CD14-positive monocyte (primary cell): ENCODE measurements around the gene ARVCF. TPM values are rescaled to one million over a fixed set of nuclear protein-coding genes. Genes with fewer than 3 reads are reported as not detected.

Experiments
- DNase-seq, 3 donors: peaks; one replicate each; pipeline ENCODE4 v3.0.0-alpha.2; 2011 to 2022
- H2AFZ ChIP-seq: 2 replicates; pipeline ENCODE4 v1.6.0; 2012; ENCODE audit warnings: mild to moderate bottlenecking, low read depth, low read length, inconsistent platforms; ENCODE audit not compliant: insufficient read depth, poor library complexity, severe bottlenecking
- H3K27ac ChIP-seq, 2 donors: 1 replicate in 1 of 2; 2 replicates in 1 of 2; pipeline ENCODE4 v1.5.1; 2012 to 2013; ENCODE audit warnings: low read length in 2 of 2, control low read depth in 1 of 2, inconsistent platforms in 1 of 2, low read depth in 1 of 2, mild to moderate bottlenecking in 1 of 2
- H3K27me3 ChIP-seq, 2 donors: one replicate each; pipeline versions ENCODE4 v1.6.0 to v1.6.1; 2011 to 2013; ENCODE audit warnings: low read length in 2 of 2; ENCODE audit not compliant: control insufficient read depth in 2 of 2, insufficient read depth in 2 of 2
- H3K36me3 ChIP-seq, 2 donors: replicated peaks in 1 of 2; 1 replicate in 1 of 2; 2 replicates in 1 of 2; pipeline versions ENCODE4 v1.5.1 to v1.6.1; 2012 to 2013; ENCODE audit warnings: low read length in 2 of 2, control low read depth in 1 of 2, inconsistent platforms in 1 of 2, mild to moderate bottlenecking in 1 of 2; ENCODE audit not compliant: insufficient read depth in 2 of 2, control insufficient read depth in 1 of 2
- H3K4me1 ChIP-seq, 2 donors: 1 replicate in 1 of 2; 2 replicates in 1 of 2; pipeline versions ENCODE4 v1.5.1 to v1.6.1; 2012 to 2013; ENCODE audit warnings: low read length in 2 of 2, control low read depth in 1 of 2, inconsistent platforms in 1 of 2, mild to moderate bottlenecking in 1 of 2, moderate library complexity in 1 of 2; ENCODE audit not compliant: insufficient read depth in 2 of 2, control insufficient read depth in 1 of 2
- H3K4me2 ChIP-seq: replicated peaks from 2 replicates; pipeline ENCODE3; 2012; ENCODE audit warnings: low read length, moderate library complexity, mild to moderate bottlenecking; ENCODE audit not compliant: poor library complexity, severe bottlenecking; ENCODE audit errors: extremely low read depth
- H3K4me3 ChIP-seq, 3 experiments: fragments of 200-600 bp in 1 of 3; sonication (generic) in 1 of 3; replicated peaks in 1 of 3; 1 replicate in 2 of 3; 2 replicates in 1 of 3; pipeline ENCODE4 v1.5.1; 2011 to 2013; ENCODE audit warnings: low read length in 3 of 3, mild to moderate bottlenecking in 3 of 3, control low read depth in 2 of 3, low read depth in 2 of 3, inconsistent platforms in 1 of 3, moderate library complexity in 1 of 3
- H3K79me2 ChIP-seq: 2 replicates; pipeline ENCODE4 v1.6.0; 2012; ENCODE audit warnings: mild to moderate bottlenecking, control low read depth, inconsistent platforms, low read length, moderate library complexity; ENCODE audit not compliant: insufficient read depth
- H3K9ac ChIP-seq: 2 replicates; pipeline ENCODE4 v1.6.0; 2017; ENCODE audit warnings: low read length, mild to moderate bottlenecking; ENCODE audit not compliant: insufficient read depth, poor library complexity, severe bottlenecking
- H3K9me3 ChIP-seq, 2 donors: replicated peaks in 1 of 2; 1 replicate in 1 of 2; 2 replicates in 1 of 2; pipeline versions ENCODE4 v1.5.1 to v1.6.1; 2012 to 2013; ENCODE audit warnings: low read length in 2 of 2, control low read depth in 1 of 2; ENCODE audit not compliant: control insufficient read depth in 1 of 2, insufficient read depth in 1 of 2
- H4K20me1 ChIP-seq: 2 replicates; pipeline ENCODE4 v1.6.0; 2012; ENCODE audit warnings: mild to moderate bottlenecking, low read length, control low read depth, moderate library complexity; ENCODE audit not compliant: insufficient read depth
- H3K27ac Mint-ChIP-seq, 7 donors: one replicate each; pipeline ENCODE4 v1.8.0; 2020; ENCODE audit warnings: mild to moderate bottlenecking in 7 of 7, mixed read lengths in 7 of 7, moderate library complexity in 6 of 7, inconsistent platforms in 2 of 7
- H3K27me3 Mint-ChIP-seq, 3 donors: one replicate each; pipeline ENCODE4 v1.8.0; 2021 to 2022; ENCODE audit warnings: low read depth in 3 of 3, mild to moderate bottlenecking in 3 of 3, mixed read lengths in 3 of 3, moderate library complexity in 3 of 3, inconsistent platforms in 1 of 3
- H3K36me3 Mint-ChIP-seq, 2 donors: one replicate each; pipeline ENCODE4 v1.8.0; 2020; ENCODE audit warnings: mixed read lengths in 2 of 2, inconsistent platforms in 1 of 2, mild to moderate bottlenecking in 1 of 2
- H3K4me1 Mint-ChIP-seq: one replicate; pipeline ENCODE4 v1.8.0; 2020; ENCODE audit warnings: mild to moderate bottlenecking, mixed read lengths
- H3K4me3 Mint-ChIP-seq, 2 donors: one replicate each; pipeline ENCODE4 v1.8.0; 2020; ENCODE audit warnings: mild to moderate bottlenecking in 2 of 2, mixed read lengths in 2 of 2, moderate library complexity in 1 of 2
- H3K9me3 Mint-ChIP-seq, 7 donors: one replicate each; pipeline ENCODE4 v1.8.0; 2020 to 2022; ENCODE audit warnings: mixed read lengths in 7 of 7, mild to moderate bottlenecking in 6 of 7, moderate library complexity in 6 of 7, inconsistent platforms in 2 of 7
- WGBS: methylation state at CpG from one replicate; pipeline ENCODE4 v1.1.5; 2013; ENCODE audit warnings: missing lambda C conversion rate; ENCODE audit not compliant: insufficient coverage; 5-methylcytosine and 5-hydroxymethylcytosine counted together
- intact Hi-C, 2 donors: fragments of 100-400 bp; cut with micrococcal nuclease; formaldehyde crosslinking; loops; one replicate each; pipeline versions ENCODE4 v1.15.0 to v1.15.1; 2023
- polyA plus RNA-seq, 3 donors: library from polyadenylated mRNA; depleted of rRNA in 1 of 3; unstranded in 2 of 3; stranded (reverse) in 1 of 3; fragments of 300-500 nt in 2 of 3; fragments of >200 nt in 1 of 3; fragmentation: Illumina TruSeq in 2 of 3; gene quantifications; 1 replicate in 2 of 3; 2 replicates in 1 of 3; pipeline ENCODE4 v1.2.3, GENCODE V29; 2012 to 2021
- TF ChIP-seq, protein P1 (sequence below): fragments of 200-600 bp; IDR thresholded peaks from one replicate; pipeline ENCODE4 v1.8.0; 2022; ENCODE audit warnings: antibody characterized with exemption, mild to moderate bottlenecking

The ARVCF gene
- polyA plus RNA-seq, 3 donors: 0.31 to 2.6 (median 0.44) TPM

DNA sequence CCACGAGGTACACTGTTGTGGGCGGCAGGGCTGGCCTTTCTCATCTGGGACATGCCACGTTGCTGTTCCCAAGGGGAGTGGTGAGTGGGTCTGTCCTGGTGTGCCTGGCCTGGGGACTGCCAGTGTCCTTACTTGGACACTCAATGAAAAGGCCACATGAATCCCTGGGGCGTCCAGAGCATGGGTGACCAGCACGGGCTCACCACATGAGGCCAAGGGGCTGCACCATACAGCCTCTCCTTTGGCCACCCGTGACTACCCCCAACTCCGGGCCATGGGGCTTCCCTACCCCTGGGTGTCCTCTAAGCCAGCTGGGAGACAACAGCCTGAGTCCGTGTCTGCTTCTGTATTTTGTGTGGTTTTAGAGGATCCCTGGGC, 54.8 kb downstream of the ARVCF start:
- peaks cover 72% of the 10 kb centered on the region for H4K20me1 ChIP-seq
- 92% methylated on average over 6 of the region's 8 CpGs for WGBS
- H3K27me3 ChIP-seq: no peaks in the 10 kb centered on the region
- peak overlapping the region in 2 of 7 donors; percentile 25 for H3K27ac Mint-ChIP-seq
- H3K9me3 ChIP-seq: no peaks in the 10 kb centered on the region
- peaks cover 11% of the 10 kb centered on the region for H3K4me1 Mint-ChIP-seq
- TF ChIP-seq, protein P1, sequence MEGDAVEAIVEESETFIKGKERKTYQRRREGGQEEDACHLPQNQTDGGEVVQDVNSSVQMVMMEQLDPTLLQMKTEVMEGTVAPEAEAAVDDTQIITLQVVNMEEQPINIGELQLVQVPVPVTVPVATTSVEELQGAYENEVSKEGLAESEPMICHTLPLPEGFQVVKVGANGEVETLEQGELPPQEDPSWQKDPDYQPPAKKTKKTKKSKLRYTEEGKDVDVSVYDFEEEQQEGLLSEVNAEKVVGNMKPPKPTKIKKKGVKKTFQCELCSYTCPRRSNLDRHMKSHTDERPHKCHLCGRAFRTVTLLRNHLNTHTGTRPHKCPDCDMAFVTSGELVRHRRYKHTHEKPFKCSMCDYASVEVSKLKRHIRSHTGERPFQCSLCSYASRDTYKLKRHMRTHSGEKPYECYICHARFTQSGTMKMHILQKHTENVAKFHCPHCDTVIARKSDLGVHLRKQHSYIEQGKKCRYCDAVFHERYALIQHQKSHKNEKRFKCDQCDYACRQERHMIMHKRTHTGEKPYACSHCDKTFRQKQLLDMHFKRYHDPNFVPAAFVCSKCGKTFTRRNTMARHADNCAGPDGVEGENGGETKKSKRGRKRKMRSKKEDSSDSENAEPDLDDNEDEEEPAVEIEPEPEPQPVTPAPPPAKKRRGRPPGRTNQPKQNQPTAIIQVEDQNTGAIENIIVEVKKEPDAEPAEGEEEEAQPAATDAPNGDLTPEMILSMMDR: no peak
- peaks cover 0 to 3% (median 3%) of the 10 kb centered on the region in 3 donors for H3K27me3 Mint-ChIP-seq
- no peaks in the 10 kb centered on the region for H3K4me1 ChIP-seq
- no peak for DNase-seq
- H3K4me3 ChIP-seq: no peak overlapping the region
- no peak overlapping the region for H3K4me3 Mint-ChIP-seq
- no peak overlapping the region for H3K9ac ChIP-seq
- no peaks in the 10 kb centered on the region for H3K9me3 Mint-ChIP-seq
- no peak overlapping the region for H3K4me2 ChIP-seq
- intact Hi-C loops: no loop called here
- peaks cover 9% of the 10 kb centered on the region for H3K79me2 ChIP-seq
- H2AFZ ChIP-seq: no peak overlapping the region
- H3K36me3 Mint-ChIP-seq: peaks cover 31 to 66% of the 10 kb centered on the region in 2 donors
- peaks cover 36 to 57% of the 10 kb centered on the region in 2 donors for H3K36me3 ChIP-seq
- H3K27ac ChIP-seq: no peak overlapping the region

DNA sequence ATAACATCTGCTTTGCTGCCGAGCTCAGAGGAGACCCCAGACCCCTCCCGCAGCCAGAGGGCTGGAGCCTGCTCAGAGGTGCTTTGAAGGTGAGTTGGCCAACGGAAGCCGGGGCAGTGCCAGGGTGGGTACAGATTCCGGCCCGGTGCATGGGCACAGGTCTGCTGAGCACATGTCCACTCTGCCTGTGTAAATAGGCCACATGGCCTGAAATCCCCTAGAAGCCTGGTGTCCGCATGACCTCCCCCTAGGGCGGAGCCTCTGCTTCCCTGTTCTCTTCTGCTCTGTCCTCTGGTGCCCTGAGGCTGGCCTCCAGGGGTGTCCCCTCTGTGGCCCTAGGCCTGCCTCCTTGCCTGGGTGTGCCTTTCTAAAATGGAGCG, 55.4 kb downstream of the ARVCF start:
- Histone ChIP-seq H3K9me3 (no peaks in the 10 kb centered on the region), H3K27me3 (no peaks in the 10 kb centered on the region), H3K4me3 (no peak overlapping the region), H3K36me3 (peaks cover 36 to 50% of the 10 kb centered on the region in 2 donors), H3K4me2 (no peak overlapping the region), H3K9ac (no peak overlapping the region), H3K27ac (no peak overlapping the region), H3K79me2 (peaks cover 9% of the 10 kb centered on the region), H2AFZ (no peak overlapping the region), H3K4me1 (no peaks in the 10 kb centered on the region), H4K20me1 (peaks cover 72% of the 10 kb centered on the region)
- Mint-ChIP-seq H3K36me3 (peaks cover 27 to 59% of the 10 kb centered on the region in 2 donors), H3K27me3 (peaks cover 0 to 3% (median 0%) of the 10 kb centered on the region in 3 donors), H3K27ac (peak overlapping the region in 1 of 7 donors; percentile 25), H3K4me1 (peaks cover 11% of the 10 kb centered on the region), H3K9me3 (no peaks in the 10 kb centered on the region), H3K4me3 (no peak overlapping the region)
- TF ChIP-seq, protein P1: no peak
- 95% methylated on average over 9 of the region's 9 CpGs for WGBS
- intact Hi-C loops: no loop called here
- no peak for DNase-seq
